IPS-18a (cell line): ENCODE data around the gene TNFRSF14.

Experiments
- H3K27ac ChIP-seq: one replicate; pipeline ENCODE4 v1.5.1; 2013; ENCODE audit warnings: low read length
- H3K27me3 ChIP-seq: one replicate; pipeline ENCODE4 v1.6.1; 2013; ENCODE audit warnings: mild to moderate bottlenecking, low read length; ENCODE audit not compliant: control insufficient read depth, insufficient read depth
- H3K36me3 ChIP-seq: one replicate; pipeline ENCODE4 v1.6.1; 2013; ENCODE audit warnings: low read depth, low read length; ENCODE audit not compliant: control insufficient read depth
- H3K4me1 ChIP-seq: one replicate; pipeline ENCODE4 v1.6.1; 2013; ENCODE audit warnings: low read depth, low read length; ENCODE audit not compliant: control insufficient read depth
- H3K4me3 ChIP-seq: one replicate; pipeline ENCODE4 v1.5.1; 2013; ENCODE audit warnings: low read length
- H3K9ac ChIP-seq: one replicate; pipeline ENCODE4 v1.6.1; 2013; ENCODE audit warnings: mild to moderate bottlenecking, low read length, moderate library complexity
- H3K9me3 ChIP-seq: one replicate; pipeline ENCODE4 v1.6.1; 2013; ENCODE audit warnings: low read depth, low read length; ENCODE audit not compliant: control insufficient read depth

The TNFRSF14 gene

DNA sequence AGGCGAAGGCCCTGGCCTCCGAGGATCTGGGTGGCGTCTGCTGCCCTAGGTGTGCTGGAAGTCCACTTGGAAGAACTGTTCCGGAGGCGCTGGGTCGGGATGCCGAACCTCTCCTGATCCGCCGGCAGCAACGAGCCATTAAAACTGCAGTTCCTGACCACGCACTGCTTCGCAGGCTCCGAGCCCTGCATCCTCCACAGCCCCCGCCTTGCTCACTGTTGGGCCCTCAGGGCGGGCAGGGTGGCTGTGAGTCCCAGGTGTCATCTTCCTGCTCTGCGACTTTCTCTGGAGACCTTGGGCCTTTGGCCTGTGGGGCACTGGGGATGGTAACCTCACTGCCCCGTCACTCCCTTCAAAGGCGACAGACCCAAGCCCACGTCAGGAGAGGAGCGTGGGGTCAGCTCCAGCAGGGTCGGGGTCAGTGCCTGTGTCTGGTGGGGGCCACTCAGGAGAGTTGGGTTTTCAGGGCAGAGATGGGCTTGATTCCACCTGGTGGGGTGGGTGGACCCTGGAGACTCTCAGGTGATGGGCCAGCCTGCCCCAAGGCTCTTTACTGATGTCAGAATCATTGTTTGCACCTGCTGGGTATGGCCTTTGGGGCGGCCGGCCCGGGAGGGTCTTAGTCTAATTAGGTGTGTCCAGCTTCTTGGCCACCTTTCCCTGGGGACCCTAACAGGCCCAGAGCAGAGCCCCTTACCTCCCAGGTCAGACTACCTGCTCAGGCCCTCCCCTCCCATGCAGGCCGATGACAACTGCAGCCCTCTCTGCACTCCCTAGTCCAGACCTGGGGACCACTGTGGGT, 33.5 kb downstream of the TNFRSF14 start:
- Histone ChIP-seq H3K9ac (no peak overlapping the region), H3K36me3 (no peaks in the 10 kb centered on the region), H3K27me3 (no peaks in the 10 kb centered on the region), H3K9me3 (no peaks in the 10 kb centered on the region), H3K4me1 (no peaks in the 10 kb centered on the region), H3K4me3 (no peak overlapping the region), H3K27ac (no peak overlapping the region)

DNA sequence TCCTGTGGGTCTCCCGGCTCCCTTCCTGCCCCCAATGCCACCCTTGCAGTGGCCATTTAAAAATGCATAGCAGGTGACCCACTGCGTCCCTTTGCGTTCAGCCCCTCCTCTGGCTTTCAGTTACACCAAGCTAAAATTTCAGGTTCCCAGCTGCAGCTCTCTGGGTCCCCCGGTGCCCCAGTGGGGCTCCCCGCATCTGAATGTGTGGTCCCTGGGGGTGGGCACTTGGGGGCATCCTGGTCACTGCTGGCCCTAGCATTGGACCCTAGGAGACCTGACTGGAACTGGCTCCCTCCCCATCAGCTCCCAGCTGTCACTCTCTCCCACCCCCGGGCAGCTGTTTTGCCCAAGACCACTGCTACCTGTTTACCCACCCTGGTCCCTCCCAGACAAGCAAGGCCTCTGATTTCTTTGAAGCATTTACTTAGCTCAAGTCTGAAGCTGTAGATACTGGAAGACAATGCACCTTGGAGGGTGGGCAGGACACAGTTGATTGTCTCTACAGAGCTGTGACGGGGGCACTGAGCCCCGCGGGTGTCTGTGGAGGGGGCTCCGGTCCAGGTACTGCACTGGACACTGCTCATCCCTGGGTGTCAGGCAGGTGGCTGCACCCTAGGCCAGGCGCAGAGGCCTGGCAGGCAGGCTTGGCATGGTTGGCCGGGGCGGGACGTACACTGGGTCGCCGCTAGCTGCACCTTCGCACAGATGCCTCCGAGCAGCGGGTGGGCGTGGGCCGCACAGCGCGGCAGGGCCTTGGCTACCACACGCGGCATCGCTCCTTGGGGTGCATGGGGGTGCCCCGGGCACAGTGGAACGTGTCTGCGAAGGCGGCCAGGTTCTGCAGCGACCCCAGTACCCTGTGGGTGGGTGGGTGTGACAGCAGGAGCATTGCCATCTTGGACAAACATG, 34.3 kb downstream of the TNFRSF14 start:
- no peak overlapping the region for H3K9ac ChIP-seq
- H3K27ac ChIP-seq = no peak overlapping the region
- H3K4me1 ChIP-seq = no peaks in the 10 kb centered on the region
- H3K9me3 ChIP-seq = no peaks in the 10 kb centered on the region
- no peaks in the 10 kb centered on the region for H3K36me3 ChIP-seq
- H3K27me3 ChIP-seq = no peaks in the 10 kb centered on the region
- no peak overlapping the region for H3K4me3 ChIP-seq

GRCh38 chr1:2591233-2591580, 35.0 kb downstream of the TNFRSF14 start:
- Histone ChIP-seq H3K36me3 (no peaks in the 10 kb centered on the region), H3K4me3 (no peak overlapping the region), H3K27me3 (no peaks in the 10 kb centered on the region), H3K9me3 (no peaks in the 10 kb centered on the region), H3K4me1 (no peaks in the 10 kb centered on the region), H3K9ac (no peak overlapping the region), H3K27ac (no peak overlapping the region)

GRCh38 chr1:2591581-2592261, 35.5 kb downstream of the TNFRSF14 start:
- Histone ChIP-seq H3K9me3 (no peaks in the 10 kb centered on the region), H3K4me3 (no peak overlapping the region), H3K9ac (no peak overlapping the region), H3K27ac (no peak overlapping the region), H3K27me3 (no peaks in the 10 kb centered on the region), H3K36me3 (no peaks in the 10 kb centered on the region), H3K4me1 (no peaks in the 10 kb centered on the region)

DNA sequence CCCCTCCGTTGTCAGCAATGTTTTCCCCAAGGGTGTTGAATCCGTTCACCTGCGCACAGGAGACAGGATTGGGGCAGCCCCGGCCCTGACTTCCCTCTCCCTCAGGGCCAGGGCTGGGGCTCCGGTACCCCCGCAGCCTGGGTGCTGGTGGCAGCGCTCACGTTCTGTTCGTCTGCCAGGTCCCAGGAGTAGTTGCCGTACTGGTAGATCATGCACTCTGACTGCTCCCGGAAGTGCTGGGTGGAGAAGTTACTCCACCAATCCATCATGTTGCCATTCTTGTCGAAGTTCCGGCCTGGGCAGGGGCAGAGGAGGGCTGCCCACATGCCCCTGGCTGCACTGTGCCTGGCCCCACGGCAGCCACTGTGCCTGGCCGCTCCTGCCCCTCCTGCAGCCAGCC, 36.5 kb downstream of the TNFRSF14 start:
- no peaks in the 10 kb centered on the region for H3K4me1 ChIP-seq
- H3K9me3 ChIP-seq = no peaks in the 10 kb centered on the region
- H3K9ac ChIP-seq = no peak overlapping the region
- no peaks in the 10 kb centered on the region for H3K36me3 ChIP-seq
- H3K27ac ChIP-seq = no peak overlapping the region
- no peak overlapping the region for H3K4me3 ChIP-seq
- no peaks in the 10 kb centered on the region for H3K27me3 ChIP-seq

GRCh38 chr1:2593251-2593878, 37.2 kb downstream of the TNFRSF14 start:
- H3K36me3 ChIP-seq = no peaks in the 10 kb centered on the region
- H3K4me3 ChIP-seq = no peak overlapping the region
- no peaks in the 10 kb centered on the region for H3K27me3 ChIP-seq
- H3K27ac ChIP-seq = no peak overlapping the region
- H3K9me3 ChIP-seq = no peaks in the 10 kb centered on the region
- no peaks in the 10 kb centered on the region for H3K4me1 ChIP-seq
- no peak overlapping the region for H3K9ac ChIP-seq

GRCh38 chr1:2594001-2594640, 38.0 kb downstream of the TNFRSF14 start:
- no peak overlapping the region for H3K4me3 ChIP-seq
- H3K27ac ChIP-seq = no peak overlapping the region
- no peaks in the 10 kb centered on the region for H3K4me1 ChIP-seq
- no peaks in the 10 kb centered on the region for H3K27me3 ChIP-seq
- H3K9ac ChIP-seq = no peak overlapping the region
- H3K9me3 ChIP-seq = no peaks in the 10 kb centered on the region
- no peaks in the 10 kb centered on the region for H3K36me3 ChIP-seq

DNA sequence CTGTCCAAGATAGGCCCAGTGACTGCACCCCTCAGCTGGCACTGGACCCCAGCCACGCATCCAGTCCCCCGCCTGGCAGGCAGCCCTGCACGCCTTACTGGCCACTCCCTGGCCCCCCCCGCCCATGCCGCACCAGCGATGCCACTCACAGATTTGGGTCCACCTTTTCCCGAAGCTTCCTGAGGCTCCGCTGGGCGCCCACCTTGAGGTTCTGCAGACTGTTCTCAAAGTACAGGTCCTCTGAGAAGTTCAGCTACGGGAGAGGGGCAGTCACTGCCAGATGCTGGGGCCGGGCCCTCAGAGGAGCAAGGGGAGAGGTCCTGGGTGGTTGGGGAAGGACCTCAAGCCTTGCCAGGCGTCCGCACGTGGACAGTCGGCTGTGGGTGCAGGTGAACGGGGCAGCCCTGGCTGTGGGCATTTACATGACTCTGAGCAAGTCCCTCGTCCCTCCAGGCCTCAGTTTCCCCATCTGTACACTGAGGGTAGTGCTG, 38.5 kb downstream of the TNFRSF14 start:
- H3K36me3 ChIP-seq = no peaks in the 10 kb centered on the region
- no peak overlapping the region for H3K27ac ChIP-seq
- H3K9ac ChIP-seq = no peak overlapping the region
- no peak overlapping the region for H3K4me3 ChIP-seq
- H3K9me3 ChIP-seq = no peaks in the 10 kb centered on the region
- H3K4me1 ChIP-seq = no peaks in the 10 kb centered on the region
- H3K27me3 ChIP-seq = no peaks in the 10 kb centered on the region

GRCh38 chr1:2595261-2595811, 39.2 kb downstream of the TNFRSF14 start:
- H3K4me1 ChIP-seq = no peaks in the 10 kb centered on the region

GRCh38 chr1:2595812-2596529, 39.8 kb downstream of the TNFRSF14 start:
- Histone ChIP-seq H3K4me1 (no peaks in the 10 kb centered on the region), H3K9ac (no peak overlapping the region), H3K27me3 (no peaks in the 10 kb centered on the region), H3K27ac (no peak overlapping the region), H3K9me3 (no peaks in the 10 kb centered on the region), H3K36me3 (no peaks in the 10 kb centered on the region), H3K4me3 (no peak overlapping the region)

More at GRCh38 chr1:2595261-2595811, 39.2 kb downstream of the TNFRSF14 start:
- H3K4me3 ChIP-seq = no peak overlapping the region
- H3K27ac ChIP-seq = no peak overlapping the region
- no peaks in the 10 kb centered on the region for H3K36me3 ChIP-seq
- no peaks in the 10 kb centered on the region for H3K9me3 ChIP-seq
- H3K9ac ChIP-seq = no peak overlapping the region
- H3K27me3 ChIP-seq = no peaks in the 10 kb centered on the region
